HG03066 (cell line): ENCODE measurements around the gene HOXA1.
"Not testable (repeated sequence)": the region's sequence is repeated elsewhere in the genome, so short reads cannot be mapped to it uniquely, and the experiment has no call there.

ENCODE experiments used
- ATAC-seq: cut with Tn5 transposase; IDR thresholded peaks from one replicate; pipeline ENCODE4 v1.9.1; 2021; ENCODE audit warnings: low read depth; ENCODE audit not compliant: unreplicated experiment

HOXA1 gene

GRCh38 chr7:27062946-27063345 lies 32.9 kb downstream of the HOXA1 start:
- ATAC-seq = no peak

- ATAC-seq = no peak
Measured at GRCh38 chr7:27053153-27053552, 42.6 kb downstream of the HOXA1 start.

GRCh38 chr7:27051451-27051850 lies 44.3 kb downstream of the HOXA1 start:
- ATAC-seq = no peak

GRCh38 chr7:27048438-27048837 lies 47.4 kb downstream of the HOXA1 start:
- no peak for ATAC-seq

DNA sequence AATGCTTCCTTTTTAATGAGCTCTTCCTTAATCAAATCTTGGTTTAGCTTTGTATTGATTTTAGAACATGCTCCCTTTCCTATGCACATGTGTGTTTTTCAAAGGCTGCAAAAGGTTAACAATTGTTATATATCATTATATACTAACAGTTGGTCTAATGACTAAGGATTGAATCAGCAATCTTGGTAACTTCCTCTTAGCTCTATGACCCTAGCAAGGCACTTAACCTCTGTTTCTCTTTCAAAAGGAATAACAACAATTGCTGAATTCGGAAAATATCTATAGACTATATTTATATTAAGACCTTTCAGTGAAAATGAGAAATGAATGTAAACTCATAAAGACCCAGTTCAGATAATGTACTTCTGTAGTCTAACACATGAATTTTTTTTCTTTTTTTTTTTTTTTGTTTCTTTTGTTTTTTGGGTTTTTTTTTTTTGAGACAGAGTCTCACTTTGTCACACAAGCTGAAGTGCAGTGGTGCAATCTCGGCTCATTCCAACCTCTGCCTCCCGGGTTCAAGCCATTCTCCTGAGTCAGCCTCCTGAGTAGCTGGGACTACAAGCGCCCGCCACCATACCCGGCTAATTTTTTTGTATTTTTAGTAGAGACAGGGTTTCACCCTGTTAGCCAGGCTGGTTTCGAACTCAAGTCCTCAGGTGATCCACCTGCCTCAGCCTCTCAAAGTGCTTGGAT lies 48.8 kb downstream of the HOXA1 start:
- no peak for ATAC-seq

DNA sequence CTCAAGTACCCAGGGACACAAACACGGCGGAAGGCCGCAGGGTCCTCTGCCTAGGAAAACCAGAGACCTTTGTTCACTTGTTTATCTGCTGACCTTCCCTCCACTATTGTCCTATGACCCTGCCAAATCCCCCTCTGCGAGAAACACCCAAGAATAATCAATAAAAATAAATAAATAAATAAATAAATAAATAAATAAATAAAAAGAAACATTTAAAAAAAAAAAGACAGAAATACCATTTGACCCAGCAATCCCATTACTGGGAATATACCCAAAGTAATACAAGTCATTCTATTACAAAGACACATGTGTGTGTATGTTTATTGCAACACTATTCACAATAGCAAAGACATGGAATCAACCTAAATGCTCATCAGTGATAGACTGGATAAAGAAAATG lies 49.8 kb downstream of the HOXA1 start:
- ATAC-seq = not testable (repeated sequence)

- ATAC-seq = not testable (repeated sequence)
Measured at GRCh38 chr7:27045066-27045465, 50.7 kb downstream of the HOXA1 start.
